Heart left ventricle (tissue), 13 donors: Measurements from ENCODE around the gene RPL36A.

ENCODE experiments used
- POLR2A ChIP-seq, 2 donors: fragments of 450-650 bp; IDR thresholded peaks; one replicate each; pipeline ENCODE4 v1.6.1; 2017; ENCODE audit warnings: antibody characterized with exemption in 2 of 2, mild to moderate bottlenecking in 2 of 2, moderate library complexity in 2 of 2
- TF ChIP-seq, protein P1 (sequence below), 12 donors: fragments of 200-600 bp; sonication (generic) in 4 of 12; IDR thresholded peaks; one replicate each; pipeline versions ENCODE4 v1.5.0 to v1.8.0; 2018 to 2022; ENCODE audit warnings: antibody characterized with exemption in 12 of 12, mild to moderate bottlenecking in 5 of 12
- donor health status: ischemic (EF 13 %, LVEDD 7.1; RV severe dilation, severe dysfunction).
- donor health status: DM: no; HTN: yes; CAD: no.
- donor health status: DM: no; HTN: no; CAD: no.
- donor health status: ischemic (EF 25% LVEDD 6.9; RV normal size, moderate dysfunction).
- donor health status: ischemic (EF 25% LVEDD 5.7; RV mildly dilated, moderate dysfunction).
- donor health status: ischemic (EF 35%, LVEDD 5.7; RV mildly dilated, moderate dysfunction).
- donor health status: nonischemic (EF 11% LVEDD 7.7; RV severe dilation, severe dysfunction).
- donor health status: DM: yes; HTN: yes; CAD: no.
- donor health status: PGD.
- donor health status: ischemic (EF 29% LVEDD 5.4; RV normal size, mild dysfunction).
- donor health status: nonischemic (EF 23%, LVEDD 6.1; RV moderate dilation, normal function).

- TF ChIP-seq, protein P1, sequence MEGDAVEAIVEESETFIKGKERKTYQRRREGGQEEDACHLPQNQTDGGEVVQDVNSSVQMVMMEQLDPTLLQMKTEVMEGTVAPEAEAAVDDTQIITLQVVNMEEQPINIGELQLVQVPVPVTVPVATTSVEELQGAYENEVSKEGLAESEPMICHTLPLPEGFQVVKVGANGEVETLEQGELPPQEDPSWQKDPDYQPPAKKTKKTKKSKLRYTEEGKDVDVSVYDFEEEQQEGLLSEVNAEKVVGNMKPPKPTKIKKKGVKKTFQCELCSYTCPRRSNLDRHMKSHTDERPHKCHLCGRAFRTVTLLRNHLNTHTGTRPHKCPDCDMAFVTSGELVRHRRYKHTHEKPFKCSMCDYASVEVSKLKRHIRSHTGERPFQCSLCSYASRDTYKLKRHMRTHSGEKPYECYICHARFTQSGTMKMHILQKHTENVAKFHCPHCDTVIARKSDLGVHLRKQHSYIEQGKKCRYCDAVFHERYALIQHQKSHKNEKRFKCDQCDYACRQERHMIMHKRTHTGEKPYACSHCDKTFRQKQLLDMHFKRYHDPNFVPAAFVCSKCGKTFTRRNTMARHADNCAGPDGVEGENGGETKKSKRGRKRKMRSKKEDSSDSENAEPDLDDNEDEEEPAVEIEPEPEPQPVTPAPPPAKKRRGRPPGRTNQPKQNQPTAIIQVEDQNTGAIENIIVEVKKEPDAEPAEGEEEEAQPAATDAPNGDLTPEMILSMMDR (IDR thresholded peaks at IDR 0.05) = no peak
- no peak for TF ChIP-seq POLR2A (IDR thresholded peaks at IDR 0.05)
Observed at GRCh38 chrX:101409043-101409442, 18.2 kb downstream of the RPL36A start.
